HEK293 (cell line): Measurements from ENCODE around the gene PLEKHF1.

ENCODE experiments used
- CTCF ChIA-PET: fragments of 350-600 bp; formaldehyde crosslinking; extraction: SDS; loops from one replicate; lab custom pipeline; 2021; ENCODE audit warnings: antibody characterized with exemption; lab: Yijun Ruan, JAX
- POLR2A ChIA-PET: fragments of 300-600 bp; formaldehyde crosslinking; extraction: SDS; loops from one replicate; lab custom pipeline; 2020; ENCODE audit warnings: antibody characterized with exemption, inconsistent platforms; lab: Yijun Ruan, JAX
- H3K27ac ChIP-seq: fragments of 200-500 bp; sonication (Bioruptor generic); 2 replicates; pipeline ENCODE4 v1.5.1; 2014; ENCODE audit warnings: low read depth, low read length, control low read depth, inconsistent platforms; ENCODE audit errors: extremely low read depth
- H3K36me3 ChIP-seq, 2 experiments: fragments of 200-500 bp in 1 of 2; sonication (Bioruptor generic) in 1 of 2; 1 replicate in 1 of 2; 2 replicates in 1 of 2; pipeline ENCODE4 v1.5.1; 2014 to 2017; ENCODE audit warnings: inconsistent platforms in 2 of 2, low read length in 2 of 2; ENCODE audit not compliant: control insufficient read depth in 2 of 2, insufficient read depth in 1 of 2
- H3K4me1 ChIP-seq: fragments of 200-500 bp; sonication (Bioruptor generic); 2 replicates; pipeline ENCODE4 v1.5.1; 2014; ENCODE audit warnings: mild to moderate bottlenecking, low read length, inconsistent platforms; ENCODE audit not compliant: control insufficient read depth, insufficient read depth
- H3K4me3 ChIP-seq: 2 replicates; pipeline ENCODE4 v1.5.1; 2011; ENCODE audit warnings: low read depth, mild to moderate bottlenecking, control low read depth, low read length, moderate library complexity
- H3K9me3 ChIP-seq: fragments of 200-500 bp; sonication (Bioruptor generic); 2 replicates; pipeline ENCODE4 v1.5.1; 2014; ENCODE audit warnings: low read depth, low read length, inconsistent platforms; ENCODE audit not compliant: control insufficient read depth, insufficient read depth
- ELK4 ChIP-seq: IDR thresholded peaks from 2 replicates; pipeline ENCODE4 v1.6.1; 2011; ENCODE audit warnings: mild to moderate bottlenecking, low read depth, low read length, borderline replicate concordance
- PBX3 ChIP-seq: sonication (generic); formaldehyde crosslinking; IDR thresholded peaks from 2 replicates; pipeline ENCODE4 v1.8.1; 2022; ENCODE audit warnings: mild to moderate bottlenecking, moderate library complexity, missing genetic modification reagents
- PRDM10 ChIP-seq: fragments of 450-650 bp; formaldehyde crosslinking; IDR thresholded peaks from 2 replicates; pipeline ENCODE4 v1.5.1; 2016; ENCODE audit warnings: missing biosample characterization, missing genetic modification characterization
- TCF7L2 ChIP-seq: IDR thresholded peaks from 2 replicates; pipeline ENCODE4 v1.6.1; 2011; ENCODE audit warnings: low read depth, mild to moderate bottlenecking, inconsistent platforms, low read length, moderate library complexity, borderline replicate concordance
- ZBTB26 ChIP-seq: fragments of 450-650 bp; formaldehyde crosslinking; optimal IDR thresholded peaks from 2 replicates; pipeline ENCODE3; 2016; ENCODE audit warnings: missing biosample characterization, mild to moderate bottlenecking, missing genetic modification characterization
- ZFP37 ChIP-seq: fragments of 450-650 bp; formaldehyde crosslinking; IDR thresholded peaks from 2 replicates; pipeline ENCODE4 v1.5.1; 2016; ENCODE audit warnings: missing biosample characterization, missing genetic modification characterization
- ZNF121 ChIP-seq: fragments of 450-650 bp; formaldehyde crosslinking; IDR thresholded peaks from 2 replicates; pipeline ENCODE4 v1.5.1; 2016; ENCODE audit warnings: missing biosample characterization, missing genetic modification characterization
- ZNF155 ChIP-seq: fragments of 450-650 bp; formaldehyde crosslinking; IDR thresholded peaks from 2 replicates; pipeline ENCODE4 v1.5.1; 2016; ENCODE audit warnings: missing biosample characterization, missing genetic modification characterization
- ZNF341 ChIP-seq: fragments of 450-650 bp; formaldehyde crosslinking; IDR thresholded peaks from 2 replicates; pipeline ENCODE4; 2016; ENCODE audit warnings: low read depth, missing biosample characterization, missing genetic modification characterization
- ZNF501 ChIP-seq: fragments of 450-650 bp; formaldehyde crosslinking; IDR thresholded peaks from 2 replicates; pipeline ENCODE4 v1.5.1; 2016; ENCODE audit warnings: missing biosample characterization, missing genetic modification characterization
- ZNF580 ChIP-seq: fragments of 450-650 bp; formaldehyde crosslinking; IDR thresholded peaks from 2 replicates; pipeline ENCODE4 v1.5.1; 2016; ENCODE audit warnings: missing biosample characterization, missing genetic modification characterization
- ZNF596 ChIP-seq: fragments of 450-650 bp; IDR thresholded peaks from 2 replicates; pipeline ENCODE4 v1.5.0; 2018; ENCODE audit warnings: missing biosample characterization, mild to moderate bottlenecking, missing genetic modification characterization, moderate library complexity
- ZNF626 ChIP-seq: fragments of 450-650 bp; sonication (Bioruptor Pico); formaldehyde crosslinking; IDR thresholded peaks from 2 replicates; pipeline ENCODE4 v1.5.1; 2018; ENCODE audit warnings: missing biosample characterization, missing genetic modification characterization, inconsistent platforms
- ZNF692 ChIP-seq: fragments of 450-650 bp; formaldehyde crosslinking; IDR thresholded peaks from 2 replicates; pipeline ENCODE4 v1.5.1; 2016; ENCODE audit warnings: missing biosample characterization, missing genetic modification characterization
- ZNF76 ChIP-seq: fragments of 450-650 bp; formaldehyde crosslinking; IDR thresholded peaks from 2 replicates; pipeline ENCODE4; 2016; ENCODE audit warnings: low read depth, missing biosample characterization, missing genetic modification characterization, borderline replicate concordance
- ZNF843 ChIP-seq: fragments of 450-650 bp; formaldehyde crosslinking; IDR thresholded peaks from 2 replicates; pipeline ENCODE4 v1.5.1; 2016; ENCODE audit warnings: missing biosample characterization, missing genetic modification characterization

The PLEKHF1 gene

GRCh38 chr19:29717051-29717450 is 51.8 kb downstream of the PLEKHF1 start:
- Histone ChIP-seq H3K4me3 (no peak overlapping the region), H3K36me3 (peaks cover 0 to 8% of the 10 kb centered on the region in 2 experiments; a peak in 1 of 3 replicates), H3K9me3 (no peaks in the 10 kb centered on the region)
- TF ChIP-seq ZNF596 (tag by site-specific recombination): no peak
- no peak for TF ChIP-seq ZBTB26 (tag by site-specific recombination)
- 0 out of 2 replicates have a peak, but pooled peaks have one; percentile 42 for TF ChIP-seq PBX3 (CRISPR knock-in tag)
- TF ChIP-seq ZFP37: no peak
- no peak for TF ChIP-seq TCF7L2
- TF ChIP-seq, all 188 proteins: peak for 1
- Histone ChIP-seq H3K27ac (peak overlapping the region; percentile 96; the same call in 1 of the 2 replicates), H3K4me1 (peaks cover 16% of the 10 kb centered on the region)
- CTCF ChIA-PET: interaction anchor here (0.5 to 13.2 kb wide), 72 partner anchors 10 to 1751 kb away, joined by 3 to 299 read pairs (median 5); partner anchors contain the start of gene POP4
- POLR2A ChIA-PET: interaction anchor here (0.6 to 4.5 kb wide), 17 partner anchors 9 to 1732 kb away, joined by 3 to 40 read pairs (median 4); partner anchors contain the start of genes PLEKHF1 and POP4

GRCh38 chr19:29724102-29724641 is 58.9 kb downstream of the PLEKHF1 start:
- POLR2A ChIA-PET: interaction anchor here (0.6 kb wide), 1 partner anchor 117 kb away, joined by 3 read pairs; no protein-coding TSS in a partner anchor
- H3K27ac ChIP-seq: no peak overlapping the region

GRCh38 chr19:29724746-29725145 is 59.5 kb downstream of the PLEKHF1 start:
- H3K27ac ChIP-seq: no peak overlapping the region
- no peak overlapping the region for H3K4me3 ChIP-seq
- CTCF ChIA-PET: interaction anchor here (0.8 to 7.3 kb wide), 5 partner anchors 9 to 259 kb away, joined by 3 to 101 read pairs (median 6); partner anchors contain the start of gene C19orf12

More at GRCh38 chr19:29724102-29724641, 58.9 kb downstream of the PLEKHF1 start:
- Histone ChIP-seq H3K4me3 (no peak overlapping the region), H3K36me3 (no peaks in the 10 kb centered on the region), H3K4me1 (no peaks in the 10 kb centered on the region; the same call in 1 of the 2 replicates), H3K9me3 (no peaks in the 10 kb centered on the region)
- TF ChIP-seq ZNF155 (tag by site-specific recombination) (no peak), ZNF580 (no peak), ZNF121 (tag by site-specific recombination) (no peak), ELK4 (no peak), PBX3 (CRISPR knock-in tag) (no peak), ZNF843 (tag by site-specific recombination) (no peak)
- CTCF ChIA-PET: interaction anchor here (4.5 to 7.3 kb wide), 2 partner anchors 8 to 114 kb away, joined by 13 to 101 read pairs; partner anchors contain the start of gene C19orf12

More at GRCh38 chr19:29724746-29725145, 59.5 kb downstream of the PLEKHF1 start:
- POLR2A ChIA-PET: interaction anchor here (0.6 kb wide), 1 partner anchor 117 kb away, joined by 3 read pairs; no protein-coding TSS in a partner anchor
- Histone ChIP-seq H3K9me3 (no peaks in the 10 kb centered on the region), H3K4me1 (no peaks in the 10 kb centered on the region; the same call in 1 of the 2 replicates), H3K36me3 (no peaks in the 10 kb centered on the region)
- no peak for TF ChIP-seq PRDM10 (tag by site-specific recombination)
- no peak for TF ChIP-seq ZNF626 (tag by site-specific recombination)
- no peak for TF ChIP-seq ZNF76
- TF ChIP-seq ZNF501 (tag by site-specific recombination): no peak
- no peak for TF ChIP-seq ZNF692 (tag by site-specific recombination)
- no peak for TF ChIP-seq ZNF341
- TF ChIP-seq, all 188 proteins: peak for 0
